AG09319 (cell line): ENCODE measurements around the gene NEDD4L.

ENCODE experiments used
- DNase-seq: peaks from one replicate; pipeline ENCODE4 v3.0.0-alpha.2; 2010; ENCODE audit warnings: low read depth; ENCODE audit errors: extremely low read depth
- TF ChIP-seq, protein P1 (sequence below): IDR thresholded peaks from 2 replicates; pipeline ENCODE4 v1.5.1; 2011; ENCODE audit warnings: low read depth, mild to moderate bottlenecking, inconsistent platforms, low read length, moderate library complexity

The NEDD4L gene

GRCh38 chr18:58232668-58233067, 188.6 kb downstream of the NEDD4L start:
- DNase-seq = no peak
- TF ChIP-seq, protein P1, sequence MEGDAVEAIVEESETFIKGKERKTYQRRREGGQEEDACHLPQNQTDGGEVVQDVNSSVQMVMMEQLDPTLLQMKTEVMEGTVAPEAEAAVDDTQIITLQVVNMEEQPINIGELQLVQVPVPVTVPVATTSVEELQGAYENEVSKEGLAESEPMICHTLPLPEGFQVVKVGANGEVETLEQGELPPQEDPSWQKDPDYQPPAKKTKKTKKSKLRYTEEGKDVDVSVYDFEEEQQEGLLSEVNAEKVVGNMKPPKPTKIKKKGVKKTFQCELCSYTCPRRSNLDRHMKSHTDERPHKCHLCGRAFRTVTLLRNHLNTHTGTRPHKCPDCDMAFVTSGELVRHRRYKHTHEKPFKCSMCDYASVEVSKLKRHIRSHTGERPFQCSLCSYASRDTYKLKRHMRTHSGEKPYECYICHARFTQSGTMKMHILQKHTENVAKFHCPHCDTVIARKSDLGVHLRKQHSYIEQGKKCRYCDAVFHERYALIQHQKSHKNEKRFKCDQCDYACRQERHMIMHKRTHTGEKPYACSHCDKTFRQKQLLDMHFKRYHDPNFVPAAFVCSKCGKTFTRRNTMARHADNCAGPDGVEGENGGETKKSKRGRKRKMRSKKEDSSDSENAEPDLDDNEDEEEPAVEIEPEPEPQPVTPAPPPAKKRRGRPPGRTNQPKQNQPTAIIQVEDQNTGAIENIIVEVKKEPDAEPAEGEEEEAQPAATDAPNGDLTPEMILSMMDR = no peak

GRCh38 chr18:58234359-58234741, 190.3 kb downstream of the NEDD4L start:
- TF ChIP-seq, protein P1 = no peak
- DNase-seq = no peak

DNA sequence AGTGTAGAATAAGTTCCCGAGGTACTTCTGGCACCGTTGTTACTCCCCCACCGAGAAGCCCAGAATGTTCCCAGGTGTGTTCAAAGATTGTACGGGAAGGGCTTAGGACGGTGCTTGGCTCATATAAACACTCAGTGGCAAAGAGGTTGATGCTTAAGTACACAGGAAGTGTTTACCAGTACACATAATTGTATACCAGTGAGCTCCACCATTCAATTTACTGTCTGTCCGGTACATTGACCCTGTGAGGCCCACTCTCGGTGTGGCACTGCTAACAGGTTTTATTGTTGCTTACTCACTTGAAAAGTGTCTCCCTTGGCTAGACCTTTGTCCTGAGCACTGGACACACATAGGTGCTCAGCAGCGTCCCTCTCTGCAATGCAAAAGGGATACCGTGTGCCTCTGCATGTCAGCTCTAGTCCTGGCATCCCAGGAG, 191.0 kb downstream of the NEDD4L start:
- DNase-seq = no peak
- TF ChIP-seq, protein P1 = no peak

GRCh38 chr18:58239879-58240278, 195.9 kb downstream of the NEDD4L start:
- no peak for DNase-seq
- TF ChIP-seq, protein P1 = no peak

DNA sequence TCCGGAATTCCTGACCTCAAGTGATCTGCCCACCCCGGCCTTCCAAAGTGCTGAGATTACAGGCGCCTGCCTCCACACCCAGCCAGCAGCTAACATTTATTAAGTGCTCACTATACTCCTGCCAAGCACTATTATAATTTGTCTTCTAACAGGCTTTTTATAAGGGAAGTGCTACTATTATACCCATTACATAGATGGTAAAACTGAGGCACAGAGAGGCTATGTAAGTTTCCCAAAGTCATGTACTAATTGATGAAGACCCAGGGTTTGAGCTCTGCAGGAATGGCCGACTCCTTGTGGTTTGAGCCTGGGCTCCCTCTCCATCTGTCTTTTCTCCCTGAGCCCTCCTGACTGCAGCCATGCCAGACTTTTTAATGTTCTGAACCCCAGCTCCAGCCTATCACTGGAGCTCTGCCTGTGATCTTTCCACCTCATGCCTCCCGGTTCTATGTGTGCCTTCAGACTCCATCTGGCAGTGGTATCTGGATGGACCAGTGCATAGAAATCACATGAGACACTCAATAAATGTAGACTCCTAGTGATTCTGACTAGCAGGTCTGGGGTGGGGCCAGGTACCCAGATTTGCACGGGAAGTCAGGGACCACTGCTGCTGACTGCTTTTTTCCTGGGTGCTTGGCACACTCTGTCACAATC, 197.1 kb downstream of the NEDD4L start:
- DNase-seq = no peak

DNA sequence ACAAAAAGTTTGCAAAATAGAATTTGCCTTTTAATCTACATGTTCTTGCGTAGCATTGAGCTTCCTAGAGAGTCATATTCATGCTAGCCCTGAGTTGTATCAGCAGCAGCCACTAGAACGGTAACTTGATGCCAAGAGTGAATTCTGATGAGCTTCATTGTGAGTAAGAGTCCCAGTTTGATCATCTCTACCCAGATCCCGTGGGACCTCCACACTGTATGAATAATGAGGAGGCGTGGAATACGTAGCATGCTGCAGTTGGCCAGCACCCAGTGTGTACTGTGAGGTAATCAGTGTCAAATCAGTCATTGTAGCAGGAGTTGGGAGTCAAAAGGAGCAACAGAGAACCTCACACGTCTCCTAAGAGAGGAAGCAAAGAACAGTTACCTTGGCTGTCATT, 197.9 kb downstream of the NEDD4L start:
- TF ChIP-seq, protein P1 = no peak
- no peak for DNase-seq

More for the DNA sequence above, 197.1 kb downstream of the NEDD4L start:
- TF ChIP-seq, protein P1 = no peak

DNA sequence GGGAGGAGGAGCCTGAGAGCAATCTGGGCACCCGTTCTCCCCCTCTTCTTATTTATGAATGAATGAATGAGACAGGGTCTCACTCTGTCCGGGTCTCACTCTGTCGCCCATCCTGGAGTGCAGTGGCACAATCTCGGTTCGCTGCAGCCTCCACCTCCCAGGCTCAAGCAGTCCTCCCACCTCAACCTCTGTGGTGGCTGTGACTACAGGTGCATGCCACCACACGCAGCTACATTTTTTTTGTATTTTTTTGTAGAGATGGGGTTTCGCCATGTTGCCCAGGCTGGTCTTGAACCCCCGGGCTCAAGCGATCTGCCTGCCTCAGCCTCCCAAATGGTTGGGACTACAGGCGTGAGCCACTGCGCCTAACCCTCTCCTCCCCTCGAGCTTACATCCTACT, 198.4 kb downstream of the NEDD4L start:
- DNase-seq = no peak
- TF ChIP-seq, protein P1 = no peak
